Kidney (tissue), 14 donors: ENCODE data around the gene TSPYL6. TPM values are rescaled to one million over a fixed set of nuclear protein-coding genes. Genes with fewer than 3 reads are reported as not detected.

Source experiments
- DNase-seq, 5 donors: peaks; one replicate each; pipeline ENCODE4 v3.0.0-alpha.2; 2013 to 2020
- FAIRE-seq: peaks from 2 replicates; lab custom pipeline; 2012; peaks lifted over from hg19 to GRCh38; lab: Jason Lieb, UNC
- H3K27ac ChIP-seq, 2 donors: one replicate each; pipeline ENCODE4 v1.7.0; 2013; ENCODE audit warnings: low read depth in 2 of 2, low read length in 2 of 2, inconsistent platforms in 1 of 2
- H3K27me3 ChIP-seq: one replicate; pipeline ENCODE4 v1.7.1; 2013; ENCODE audit warnings: low read length, inconsistent platforms; ENCODE audit not compliant: control insufficient read depth, insufficient read depth
- H3K36me3 ChIP-seq, 3 donors: one replicate each; pipeline versions ENCODE4 v1.7.0 to v1.7.1; 2013; ENCODE audit warnings: low read length in 3 of 3, control low read depth in 1 of 3, inconsistent platforms in 1 of 3; ENCODE audit not compliant: insufficient read depth in 3 of 3, control insufficient read depth in 2 of 3
- H3K4me1 ChIP-seq, 3 donors: one replicate each; pipeline versions ENCODE4 v1.7.0 to v1.7.1; 2013; ENCODE audit warnings: low read length in 3 of 3, inconsistent platforms in 1 of 3, low read depth in 1 of 3; ENCODE audit not compliant: control insufficient read depth in 2 of 3, insufficient read depth in 2 of 3
- H3K4me3 ChIP-seq, 3 donors: one replicate each; pipeline versions ENCODE4 v1.7.0 to v1.8.1; 2013; ENCODE audit warnings: low read length in 3 of 3, control low read depth in 1 of 3, inconsistent platforms in 1 of 3
- H3K9ac ChIP-seq, 3 donors: one replicate each; pipeline versions ENCODE4 v1.7.0 to v1.7.1; 2013; ENCODE audit warnings: low read length in 3 of 3, control low read depth in 1 of 3, inconsistent platforms in 1 of 3
- H3K9me3 ChIP-seq, 3 donors: one replicate each; pipeline versions ENCODE4 v1.7.0 to v1.7.1; 2013; ENCODE audit warnings: low read length in 3 of 3, control low read depth in 1 of 3, inconsistent platforms in 1 of 3; ENCODE audit not compliant: control insufficient read depth in 2 of 3, insufficient read depth in 1 of 3
- intact Hi-C: fragments of 100-400 bp; cut with DNase I; formaldehyde crosslinking; loops from one replicate; pipeline ENCODE4 v1.11.1; 2022
- polyA plus RNA-seq: library from polyadenylated mRNA; stranded (reverse); fragments of 350-450 nt; fragmentation: Illumina TruSeq; extraction: RNeasy Lipid Tissue Mini Kit (QIAGEN cat#74804); gene quantifications from one replicate; pipeline ENCODE4 v1.2.3, GENCODE V29; 2014; ENCODE audit warnings: low read depth, low replicate concordance; ENCODE audit not compliant: insufficient read depth
- total RNA-seq: library from RNA; stranded (reverse); fragmentation: NEBNext Ultra II Directional; extraction: Animal tissue kit (Norgen Biotek cat#: 25700); gene quantifications from one replicate; pipeline ENCODE4 v1.2.1, GENCODE V29; 2021
- TF ChIP-seq, protein P1 (sequence below): IDR thresholded peaks from 3 replicates; pipeline ENCODE4 v1.5.1; 2012; ENCODE audit warnings: mild to moderate bottlenecking, moderate library complexity, borderline replicate concordance; ENCODE audit not compliant: insufficient read depth; ENCODE audit errors: extremely low read depth
- donor health status: control.
- donor health status: control.
- donor health status: control.
- donor health status: control.
- donor health status: control.
- donor health status: DM: yes; HTN: yes; CAD: no.
- donor health status: Normal renal cell carcinoma (clear cell type).

TSPYL6 gene
- total and polyA plus RNA-seq, 2 donors from 2014 or later, result not detected

- Histone ChIP-seq H3K27ac (no peak overlapping the region), H3K9ac (no peak overlapping the region), H3K4me1 (no peaks in the 10 kb centered on the region), H3K36me3 (no peaks in the 10 kb centered on the region), H3K27me3 (no peaks in the 10 kb centered on the region), H3K9me3 (peaks cover 0 to 3% (median 0%) of the 10 kb centered on the region in 3 donors), H3K4me3 (no peak overlapping the region)
- TF ChIP-seq, protein P1, sequence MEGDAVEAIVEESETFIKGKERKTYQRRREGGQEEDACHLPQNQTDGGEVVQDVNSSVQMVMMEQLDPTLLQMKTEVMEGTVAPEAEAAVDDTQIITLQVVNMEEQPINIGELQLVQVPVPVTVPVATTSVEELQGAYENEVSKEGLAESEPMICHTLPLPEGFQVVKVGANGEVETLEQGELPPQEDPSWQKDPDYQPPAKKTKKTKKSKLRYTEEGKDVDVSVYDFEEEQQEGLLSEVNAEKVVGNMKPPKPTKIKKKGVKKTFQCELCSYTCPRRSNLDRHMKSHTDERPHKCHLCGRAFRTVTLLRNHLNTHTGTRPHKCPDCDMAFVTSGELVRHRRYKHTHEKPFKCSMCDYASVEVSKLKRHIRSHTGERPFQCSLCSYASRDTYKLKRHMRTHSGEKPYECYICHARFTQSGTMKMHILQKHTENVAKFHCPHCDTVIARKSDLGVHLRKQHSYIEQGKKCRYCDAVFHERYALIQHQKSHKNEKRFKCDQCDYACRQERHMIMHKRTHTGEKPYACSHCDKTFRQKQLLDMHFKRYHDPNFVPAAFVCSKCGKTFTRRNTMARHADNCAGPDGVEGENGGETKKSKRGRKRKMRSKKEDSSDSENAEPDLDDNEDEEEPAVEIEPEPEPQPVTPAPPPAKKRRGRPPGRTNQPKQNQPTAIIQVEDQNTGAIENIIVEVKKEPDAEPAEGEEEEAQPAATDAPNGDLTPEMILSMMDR, result no peak
- intact Hi-C loops, result no loop called here
- FAIRE-seq, result no peak
- no peak for DNase-seq
Observed at GRCh38 chr2:54233832-54234649, 22.0 kb downstream of the TSPYL6 start.

- Histone ChIP-seq H3K4me1 (peaks cover 0 to 3% (median 0%) of the 10 kb centered on the region in 3 donors), H3K4me3 (no peak overlapping the region), H3K9me3 (no peaks in the 10 kb centered on the region), H3K9ac (no peak overlapping the region), H3K36me3 (no peaks in the 10 kb centered on the region), H3K27ac (no peak overlapping the region), H3K27me3 (no peaks in the 10 kb centered on the region)
- DNase-seq (peak in 1 of 5 donors; percentile 25), FAIRE-seq (no peak)
- intact Hi-C loops, result no loop called here
- TF ChIP-seq, protein P1, result no peak
Observed at GRCh38 chr2:54228945-54229344, 27.1 kb downstream of the TSPYL6 start.

GRCh38 chr2:54227798-54228197, 28.2 kb downstream of the TSPYL6 start:
- H3K36me3 ChIP-seq, result no peaks in the 10 kb centered on the region
- peaks cover 0 to 3% (median 0%) of the 10 kb centered on the region in 3 donors for H3K4me1 ChIP-seq
- TF ChIP-seq, protein P1, result no peak
- intact Hi-C loops, result no loop called here
- H3K4me3 ChIP-seq, result no peak overlapping the region
- DNase-seq (no peak), FAIRE-seq (no peak)
- H3K27me3 ChIP-seq, result no peaks in the 10 kb centered on the region
- H3K9ac ChIP-seq, result no peak overlapping the region
- H3K9me3 ChIP-seq, result no peaks in the 10 kb centered on the region
- no peak overlapping the region for H3K27ac ChIP-seq
